ENCODE measurements around the gene ST7. TPM values are rescaled to one million over a fixed set of nuclear protein-coding genes. Genes with fewer than 3 reads are reported as not detected.

The ST7 gene
- total and polyA plus RNA-seq, 2 donors (not counting 1 experiment from before 2014, with no cell fraction given), result 2.3 to 4.6 TPM

DNA sequence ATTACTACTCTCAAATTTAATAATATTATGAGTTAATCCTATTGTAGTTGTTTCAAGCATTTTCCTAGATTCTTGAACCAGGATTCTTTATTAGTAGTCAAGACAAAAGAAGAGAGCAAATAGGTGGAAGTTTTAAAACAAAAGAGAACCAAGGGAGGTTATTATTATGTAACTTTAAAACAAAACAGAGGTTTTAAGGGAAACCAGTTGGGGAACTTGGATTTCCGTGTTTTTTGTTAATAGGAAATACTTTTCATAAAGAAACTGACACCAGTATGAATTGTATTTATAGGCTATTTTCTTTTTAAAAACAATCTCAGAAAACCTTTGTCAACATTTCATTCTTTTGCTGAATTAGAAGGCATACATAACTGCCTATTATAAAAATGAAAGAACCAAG, 185.7 kb downstream of the ST7 start:
- H3K9ac ChIP-seq (ENCODE audit: low read length), result no peak overlapping the region
- DNase-seq (no peak), ATAC-seq (ENCODE audit: low read depth) (no peak)
- H2AFZ ChIP-seq (ENCODE audit: insufficient read depth, low read depth, low read length, poor library complexity, severe bottlenecking), result no peak overlapping the region
- no peaks in the 10 kb centered on the region for H3K9me3 ChIP-seq (ENCODE audit: control extremely low read depth in 1 of 3, control insufficient read depth in 2 of 3, insufficient read depth in 1 of 3, low read length in 2 of 3)
- TF ChIP-seq, protein P1, sequence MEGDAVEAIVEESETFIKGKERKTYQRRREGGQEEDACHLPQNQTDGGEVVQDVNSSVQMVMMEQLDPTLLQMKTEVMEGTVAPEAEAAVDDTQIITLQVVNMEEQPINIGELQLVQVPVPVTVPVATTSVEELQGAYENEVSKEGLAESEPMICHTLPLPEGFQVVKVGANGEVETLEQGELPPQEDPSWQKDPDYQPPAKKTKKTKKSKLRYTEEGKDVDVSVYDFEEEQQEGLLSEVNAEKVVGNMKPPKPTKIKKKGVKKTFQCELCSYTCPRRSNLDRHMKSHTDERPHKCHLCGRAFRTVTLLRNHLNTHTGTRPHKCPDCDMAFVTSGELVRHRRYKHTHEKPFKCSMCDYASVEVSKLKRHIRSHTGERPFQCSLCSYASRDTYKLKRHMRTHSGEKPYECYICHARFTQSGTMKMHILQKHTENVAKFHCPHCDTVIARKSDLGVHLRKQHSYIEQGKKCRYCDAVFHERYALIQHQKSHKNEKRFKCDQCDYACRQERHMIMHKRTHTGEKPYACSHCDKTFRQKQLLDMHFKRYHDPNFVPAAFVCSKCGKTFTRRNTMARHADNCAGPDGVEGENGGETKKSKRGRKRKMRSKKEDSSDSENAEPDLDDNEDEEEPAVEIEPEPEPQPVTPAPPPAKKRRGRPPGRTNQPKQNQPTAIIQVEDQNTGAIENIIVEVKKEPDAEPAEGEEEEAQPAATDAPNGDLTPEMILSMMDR (IDR thresholded peaks at IDR 0.05), result no peak
- H3K4me1 Mint-ChIP-seq, result peaks cover 5% of the 10 kb centered on the region
- ChIA-PET POLR2A (no interaction called here), CTCF (interaction anchor here (2.1 kb wide), 1 partner anchor 11 kb away, joined by 7 read pairs; no protein-coding TSS in a partner anchor)
- no peak overlapping the region for H3K4me2 ChIP-seq (replicated peaks; ENCODE audit: low read depth, low read length, poor library complexity, severe bottlenecking)
- no peaks in the 10 kb centered on the region for H4K20me1 ChIP-seq (ENCODE audit: control insufficient read depth, insufficient read depth, low read length, poor library complexity, severe bottlenecking)
- no peaks in the 10 kb centered on the region for H3K4me1 ChIP-seq (ENCODE audit: control insufficient read depth in 2 of 2, insufficient read depth in 2 of 2, low read length in 2 of 2)
- no peaks in the 10 kb centered on the region for H3K27me3 Mint-ChIP-seq
- H3K4me3 Mint-ChIP-seq, result no peak overlapping the region
- H3K27ac ChIP-seq (ENCODE audit: low read length in 2 of 2), result no peak overlapping the region
- H3K79me2 ChIP-seq (ENCODE audit: control insufficient read depth, insufficient read depth, low read length), result no peaks in the 10 kb centered on the region
- no peak overlapping the region for H3K27ac Mint-ChIP-seq
- no peaks in the 10 kb centered on the region for H3K9me3 Mint-ChIP-seq (ENCODE audit: insufficient read depth)
- no peaks in the 10 kb centered on the region for H3K27me3 ChIP-seq (replicated peaks in 1 of 4; ENCODE audit: control extremely low read depth in 1 of 4, control insufficient read depth in 3 of 4, insufficient read depth in 4 of 4, low read length in 3 of 4)
- H3K4me3 ChIP-seq (ENCODE audit: control extremely low read depth in 1 of 5, extremely low read depth in 1 of 5, insufficient read depth in 1 of 5, low read depth in 2 of 5, low read length in 4 of 5), result no peak overlapping the region
- intact Hi-C loops (cut with micrococcal nuclease), result no loop called here
- no CpG with 5 or more reads among the region's 1 CpG for WGBS (ENCODE audit: insufficient coverage)
- no peaks in the 10 kb centered on the region for H3K36me3 ChIP-seq (replicated peaks in 1 of 2; ENCODE audit: control extremely low read depth in 1 of 2, control insufficient read depth in 1 of 2, extremely low read depth in 1 of 2, insufficient read depth in 2 of 2, low read length in 1 of 2)

DNA sequence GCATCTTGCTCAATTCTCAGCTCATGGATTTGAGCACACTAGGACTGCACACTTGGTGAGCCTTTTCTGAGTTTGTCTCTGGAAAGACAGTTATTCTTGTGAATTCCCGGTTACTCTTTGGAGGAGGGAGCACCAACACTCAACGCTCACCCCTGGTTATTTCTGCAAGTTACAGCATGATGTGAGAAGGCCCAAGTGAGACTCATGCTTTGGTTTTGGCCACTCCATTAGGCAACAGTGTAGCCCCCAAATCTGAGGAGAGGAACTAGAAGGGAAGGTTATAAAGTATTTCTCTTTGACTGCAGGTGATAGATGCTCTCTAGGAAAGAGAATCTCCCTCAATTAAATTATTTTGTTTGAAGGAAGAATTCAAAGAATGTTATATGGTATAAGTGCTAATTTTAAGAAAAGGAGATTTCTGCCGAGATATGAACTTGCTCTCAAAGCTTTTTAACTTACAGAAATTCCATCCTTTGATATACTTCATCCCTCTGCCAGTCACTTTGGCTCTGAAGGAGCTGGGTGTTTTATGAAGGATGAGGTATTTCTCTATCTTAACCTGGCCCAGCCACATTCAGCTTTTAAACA, 186.2 kb downstream of the ST7 start:
- CTCF ChIA-PET, result interaction anchor here (2.1 kb wide), 1 partner anchor 12 kb away, joined by 7 read pairs; no protein-coding TSS in a partner anchor
- Histone ChIP-seq H3K9me3 (ENCODE audit: control extremely low read depth in 1 of 3, control insufficient read depth in 2 of 3, insufficient read depth in 1 of 3, low read length in 2 of 3) (no peaks in the 10 kb centered on the region), H3K4me1 (ENCODE audit: control insufficient read depth in 2 of 2, insufficient read depth in 2 of 2, low read length in 2 of 2) (no peaks in the 10 kb centered on the region), H3K79me2 (ENCODE audit: control insufficient read depth, insufficient read depth, low read length) (no peaks in the 10 kb centered on the region), H3K4me3 (ENCODE audit: control extremely low read depth in 1 of 5, extremely low read depth in 1 of 5, insufficient read depth in 1 of 5, low read depth in 2 of 5, low read length in 4 of 5) (no peak overlapping the region), H3K36me3 (replicated peaks in 1 of 2; ENCODE audit: control extremely low read depth in 1 of 2, control insufficient read depth in 1 of 2, extremely low read depth in 1 of 2, insufficient read depth in 2 of 2, low read length in 1 of 2) (no peaks in the 10 kb centered on the region), H4K20me1 (ENCODE audit: control insufficient read depth, insufficient read depth, low read length, poor library complexity, severe bottlenecking) (no peaks in the 10 kb centered on the region), H3K4me2 (replicated peaks; ENCODE audit: low read depth, low read length, poor library complexity, severe bottlenecking) (no peak overlapping the region), H3K9ac (ENCODE audit: low read length) (no peak overlapping the region), H3K27me3 (replicated peaks in 1 of 4; ENCODE audit: control extremely low read depth in 1 of 4, control insufficient read depth in 3 of 4, insufficient read depth in 4 of 4, low read length in 3 of 4) (no peaks in the 10 kb centered on the region), H2AFZ (ENCODE audit: insufficient read depth, low read depth, low read length, poor library complexity, severe bottlenecking) (no peak overlapping the region), H3K27ac (ENCODE audit: low read length in 2 of 2) (no peak overlapping the region)
- POLR2A ChIA-PET, result no interaction called here
- intact Hi-C loops (cut with micrococcal nuclease), result no loop called here
- Mint-ChIP-seq H3K4me1 (peaks cover 5% of the 10 kb centered on the region), H3K9me3 (ENCODE audit: insufficient read depth) (no peaks in the 10 kb centered on the region), H3K27me3 (no peaks in the 10 kb centered on the region), H3K4me3 (no peak overlapping the region), H3K27ac (no peak overlapping the region)
- DNase-seq (no peak), ATAC-seq (ENCODE audit: low read depth) (no peak)
- TF ChIP-seq, protein P1 (IDR thresholded peaks at IDR 0.05), result no peak
- no peak for TF ChIP-seq EZH2 (IDR thresholded peaks at IDR 0.05; ENCODE audit: borderline replicate concordance, insufficient read depth, low read depth, low read length, poor library complexity, severe bottlenecking)
- 75% methylated on average over 2 of the region's 3 CpGs for WGBS (ENCODE audit: insufficient coverage)
